Measurements from ENCODE around the gene UGT1A8.

UGT1A8 gene

DNA sequence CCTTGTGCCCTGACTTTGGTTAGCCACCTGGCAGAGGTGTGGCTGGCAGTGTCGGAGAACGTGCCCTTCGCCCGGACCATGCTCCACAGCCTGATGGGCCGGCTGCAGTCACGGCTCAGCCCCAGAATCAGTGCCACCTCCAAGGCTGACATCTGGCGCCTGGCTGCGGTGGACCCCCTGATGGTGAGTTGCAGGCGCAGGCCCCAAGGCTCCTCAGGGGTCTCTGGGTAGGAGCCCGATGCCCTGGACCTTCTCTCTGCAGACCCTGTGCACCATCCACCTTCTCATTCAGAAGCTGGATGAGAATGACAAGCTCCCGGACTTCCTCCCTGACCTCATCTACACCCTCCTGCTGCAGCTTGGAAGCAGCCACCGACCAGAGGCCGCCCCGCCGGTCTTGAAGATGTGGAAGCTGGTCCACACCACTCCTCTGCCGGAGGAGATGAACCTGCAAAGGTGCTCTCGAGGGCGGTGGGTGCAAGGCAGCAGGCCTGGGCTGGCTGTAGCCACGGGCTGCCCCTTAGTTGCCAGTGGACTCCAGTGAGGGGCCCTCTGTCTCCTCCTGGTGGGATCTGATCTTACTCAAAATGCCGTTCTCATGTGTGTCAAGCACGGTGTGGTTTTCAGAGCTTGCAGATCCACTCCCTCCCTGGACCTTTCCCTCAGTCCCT, 204.8 kb downstream of the UGT1A8 start:
- no peak for DNase-seq
